GM12872 (cell line): ENCODE data around the gene FANCB.

Experiments used
- CTCF ChIP-seq: IDR thresholded peaks from 3 replicates; pipeline ENCODE4 v1.5.1; 2011; ENCODE audit warnings: low read depth, mild to moderate bottlenecking, low read length, moderate library complexity; ENCODE audit not compliant: insufficient read depth

Gene FANCB

GRCh38 chrX:14872851-14873675 is at the start of gene FANCB, which contains the start of gene MOSPD2:
FANCB (minus strand) TSS chrX:14873069; CDS start chrX:14865510, 7,559 bp downstream.
MOSPD2 (plus strand) TSS chrX:14873421; CDS start chrX:14873529, 108 bp downstream.
- TF ChIP-seq CTCF = no peak

GRCh38 chrX:14922437-14922836 is 49.6 kb upstream of the FANCB start:
- no peak for TF ChIP-seq CTCF

GRCh38 chrX:14920196-14920595 is 47.3 kb upstream of the FANCB start:
- TF ChIP-seq CTCF = no peak

GRCh38 chrX:14919407-14919806 is 46.5 kb upstream of the FANCB start:
- TF ChIP-seq CTCF = no peak

GRCh38 chrX:14916017-14916674 is 43.3 kb upstream of the FANCB start:
- TF ChIP-seq CTCF = no peak

GRCh38 chrX:14915596-14915995 is 42.7 kb upstream of the FANCB start:
- TF ChIP-seq CTCF = no peak

- TF ChIP-seq CTCF = no peak
These were observed 40.4 kb upstream of the FANCB start for GRCh38 chrX:14913241-14913640.
